Ishikawa (cell line): ENCODE data around the gene KIF4B.
A peak's percentile ranks its signal among the peaks of the same experiment; 100 is the strongest.

Experiments used
- CEBPB ChIP-seq: IDR thresholded peaks from 2 replicates; pipeline ENCODE4 v1.6.1; 2012
- CREB1 ChIP-seq: IDR thresholded peaks from 2 replicates; pipeline ENCODE4 v1.6.1; 2012; ENCODE audit warnings: low read depth
- EGR1 ChIP-seq: IDR thresholded peaks from 2 replicates; pipeline ENCODE4 v1.6.1; 2012
- EP300 ChIP-seq: IDR thresholded peaks from 2 replicates; pipeline ENCODE4 v1.6.1; 2012; ENCODE audit warnings: borderline replicate concordance
- FOXM1 ChIP-seq: IDR thresholded peaks from 2 replicates; pipeline ENCODE4 v1.6.1; 2012; ENCODE audit warnings: low read depth, borderline replicate concordance
- MAX ChIP-seq: IDR thresholded peaks from 2 replicates; pipeline ENCODE4 v1.6.1; 2012
- NFIC ChIP-seq: IDR thresholded peaks from 2 replicates; pipeline ENCODE4 v1.6.1; 2012
- RAD21 ChIP-seq: IDR thresholded peaks from 2 replicates; pipeline ENCODE4 v1.6.1; 2012; ENCODE audit warnings: low read depth
- TAF1 ChIP-seq: IDR thresholded peaks from 2 replicates; pipeline ENCODE4 v1.6.1; 2012; ENCODE audit warnings: low read depth, mild to moderate bottlenecking
- TCF12 ChIP-seq: IDR thresholded peaks from 2 replicates; pipeline ENCODE4 v1.6.1; 2012; ENCODE audit warnings: low read depth
- TEAD4 ChIP-seq: IDR thresholded peaks from 2 replicates; pipeline ENCODE4 v1.6.1; 2012
- USF1 ChIP-seq: IDR thresholded peaks from 2 replicates; pipeline ENCODE4 v1.6.1; 2012
- YY1 ChIP-seq: IDR thresholded peaks from 2 replicates; pipeline ENCODE4 v1.6.1; 2012; ENCODE audit warnings: low read depth
- ZBTB7A ChIP-seq: IDR thresholded peaks from 2 replicates; pipeline ENCODE4 v1.6.1; 2012; ENCODE audit warnings: low read depth
- TF ChIP-seq, protein P1 (sequence below): IDR thresholded peaks from 2 replicates; pipeline ENCODE4 v1.6.1; 2012; ENCODE audit warnings: low read depth, mild to moderate bottlenecking

KIF4B gene, protein sequence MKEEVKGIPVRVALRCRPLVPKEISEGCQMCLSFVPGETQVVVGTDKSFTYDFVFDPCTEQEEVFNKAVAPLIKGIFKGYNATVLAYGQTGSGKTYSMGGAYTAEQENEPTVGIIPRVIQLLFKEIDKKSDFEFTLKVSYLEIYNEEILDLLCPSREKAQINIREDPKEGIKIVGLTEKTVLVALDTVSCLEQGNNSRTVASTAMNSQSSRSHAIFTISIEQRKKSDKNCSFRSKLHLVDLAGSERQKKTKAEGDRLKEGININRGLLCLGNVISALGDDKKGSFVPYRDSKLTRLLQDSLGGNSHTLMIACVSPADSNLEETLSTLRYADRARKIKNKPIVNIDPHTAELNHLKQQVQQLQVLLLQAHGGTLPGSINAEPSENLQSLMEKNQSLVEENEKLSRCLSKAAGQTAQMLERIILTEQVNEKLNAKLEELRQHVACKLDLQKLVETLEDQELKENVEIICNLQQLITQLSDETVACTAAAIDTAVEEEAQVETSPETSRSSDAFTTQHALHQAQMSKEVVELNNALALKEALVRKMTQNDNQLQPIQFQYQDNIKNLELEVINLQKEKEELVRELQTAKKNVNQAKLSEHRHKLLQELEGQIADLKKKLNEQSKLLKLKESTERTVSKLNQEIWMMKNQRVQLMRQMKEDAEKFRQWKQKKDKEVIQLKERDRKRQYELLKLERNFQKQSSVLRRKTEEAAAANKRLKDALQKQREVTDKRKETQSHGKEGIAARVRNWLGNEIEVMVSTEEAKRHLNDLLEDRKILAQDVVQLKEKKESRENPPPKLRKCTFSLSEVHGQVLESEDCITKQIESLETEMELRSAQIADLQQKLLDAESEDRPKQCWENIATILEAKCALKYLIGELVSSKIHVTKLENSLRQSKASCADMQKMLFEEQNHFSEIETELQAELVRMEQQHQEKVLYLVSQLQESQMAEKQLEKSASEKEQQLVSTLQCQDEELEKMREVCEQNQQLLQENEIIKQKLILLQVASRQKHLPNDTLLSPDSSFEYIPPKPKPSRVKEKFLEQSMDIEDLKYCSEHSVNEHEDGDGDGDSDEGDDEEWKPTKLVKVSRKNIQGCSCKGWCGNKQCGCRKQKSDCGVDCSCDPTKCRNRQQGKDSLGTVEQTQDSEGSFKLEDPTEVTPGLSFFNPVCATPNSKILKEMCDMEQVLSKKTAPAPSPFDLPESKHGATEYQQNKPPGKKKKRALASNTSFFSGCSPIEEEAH

GRCh38 chr5:155013526-155013925 is at the start of gene KIF4B:
Gene KIF4B, plus strand, starts transcription at chr5:155013755. Its CDS starts 105 bp downstream, at chr5:155013860.
- no peak for TF ChIP-seq CEBPB
- TF ChIP-seq TAF1, result no peak
- TF ChIP-seq USF1, result no peak
- no peak for TF ChIP-seq MAX
- no peak for TF ChIP-seq TEAD4
- no peak for TF ChIP-seq EGR1
- no peak for TF ChIP-seq RAD21
- no peak for TF ChIP-seq YY1
- no peak for TF ChIP-seq EP300
- TF ChIP-seq FOXM1, result no peak
- TF ChIP-seq CREB1, result no peak
- no peak for TF ChIP-seq NFIC
- no peak for TF ChIP-seq ZBTB7A
- TF ChIP-seq TCF12, result no peak
- TF ChIP-seq, protein P1, sequence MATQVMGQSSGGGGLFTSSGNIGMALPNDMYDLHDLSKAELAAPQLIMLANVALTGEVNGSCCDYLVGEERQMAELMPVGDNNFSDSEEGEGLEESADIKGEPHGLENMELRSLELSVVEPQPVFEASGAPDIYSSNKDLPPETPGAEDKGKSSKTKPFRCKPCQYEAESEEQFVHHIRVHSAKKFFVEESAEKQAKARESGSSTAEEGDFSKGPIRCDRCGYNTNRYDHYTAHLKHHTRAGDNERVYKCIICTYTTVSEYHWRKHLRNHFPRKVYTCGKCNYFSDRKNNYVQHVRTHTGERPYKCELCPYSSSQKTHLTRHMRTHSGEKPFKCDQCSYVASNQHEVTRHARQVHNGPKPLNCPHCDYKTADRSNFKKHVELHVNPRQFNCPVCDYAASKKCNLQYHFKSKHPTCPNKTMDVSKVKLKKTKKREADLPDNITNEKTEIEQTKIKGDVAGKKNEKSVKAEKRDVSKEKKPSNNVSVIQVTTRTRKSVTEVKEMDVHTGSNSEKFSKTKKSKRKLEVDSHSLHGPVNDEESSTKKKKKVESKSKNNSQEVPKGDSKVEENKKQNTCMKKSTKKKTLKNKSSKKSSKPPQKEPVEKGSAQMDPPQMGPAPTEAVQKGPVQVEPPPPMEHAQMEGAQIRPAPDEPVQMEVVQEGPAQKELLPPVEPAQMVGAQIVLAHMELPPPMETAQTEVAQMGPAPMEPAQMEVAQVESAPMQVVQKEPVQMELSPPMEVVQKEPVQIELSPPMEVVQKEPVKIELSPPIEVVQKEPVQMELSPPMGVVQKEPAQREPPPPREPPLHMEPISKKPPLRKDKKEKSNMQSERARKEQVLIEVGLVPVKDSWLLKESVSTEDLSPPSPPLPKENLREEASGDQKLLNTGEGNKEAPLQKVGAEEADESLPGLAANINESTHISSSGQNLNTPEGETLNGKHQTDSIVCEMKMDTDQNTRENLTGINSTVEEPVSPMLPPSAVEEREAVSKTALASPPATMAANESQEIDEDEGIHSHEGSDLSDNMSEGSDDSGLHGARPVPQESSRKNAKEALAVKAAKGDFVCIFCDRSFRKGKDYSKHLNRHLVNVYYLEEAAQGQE, result no peak

- TF ChIP-seq EGR1 (no peak), CEBPB (no peak), EP300 (no peak), MAX (no peak), YY1 (no peak)
Observed at GRCh38 chr5:154966081-154966841, 47.3 kb upstream of the KIF4B start.

GRCh38 chr5:154966874-154967273 is 46.7 kb upstream of the KIF4B start:
- no peak for TF ChIP-seq YY1
- no peak for TF ChIP-seq CEBPB
- TF ChIP-seq TEAD4, result no peak
- no peak for TF ChIP-seq RAD21
- TF ChIP-seq, protein P1, result no peak
- no peak for TF ChIP-seq ZBTB7A
- TF ChIP-seq CREB1, result no peak
- no peak for TF ChIP-seq MAX
- no peak for TF ChIP-seq FOXM1
- TF ChIP-seq NFIC, result no peak
- TF ChIP-seq TCF12, result no peak
- no peak for TF ChIP-seq EGR1
- no peak for TF ChIP-seq EP300
- TF ChIP-seq TAF1, result no peak
- no peak for TF ChIP-seq USF1

DNA sequence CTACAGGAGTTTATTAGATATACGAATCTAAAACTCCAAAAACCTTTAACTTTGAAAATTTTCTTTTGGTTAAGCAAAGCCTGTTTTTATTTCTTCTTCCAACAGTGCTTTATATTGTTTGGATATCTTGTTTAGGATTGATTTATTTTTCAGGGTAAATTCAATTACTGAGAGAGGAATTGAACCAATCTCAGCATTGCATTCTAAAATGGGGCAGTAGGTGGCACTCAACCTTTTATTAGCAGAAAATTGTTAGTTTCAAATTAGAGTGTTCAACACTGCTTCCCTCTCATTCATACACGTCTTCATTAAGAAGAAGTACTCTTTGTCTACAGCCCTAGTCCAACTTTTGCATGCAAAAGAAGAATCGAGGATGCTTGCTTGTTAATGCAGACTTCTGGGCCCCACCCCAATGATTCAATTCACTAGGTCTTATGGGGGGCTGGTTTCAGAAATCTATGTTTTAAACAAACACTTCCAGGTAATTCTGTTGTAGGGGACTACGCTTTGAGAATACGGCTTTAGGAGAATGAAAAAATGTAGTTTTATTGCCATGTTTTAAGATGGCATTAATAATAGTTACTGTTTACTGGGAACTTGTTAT is 46.0 kb upstream of the KIF4B start:
- TF ChIP-seq USF1, result no peak
- 0 out of 2 replicates have a peak, but pooled peaks have one; percentile 4 for TF ChIP-seq RAD21
- TF ChIP-seq TEAD4, result no peak
- TF ChIP-seq, protein P1, result no peak
- no peak for TF ChIP-seq YY1
- no peak for TF ChIP-seq CEBPB
- no peak for TF ChIP-seq MAX
